GM18951 (cell line): ENCODE data around the gene UQCRH.

Source experiments
- POLR2A ChIP-seq: IDR thresholded peaks from 4 replicates; pipeline ENCODE4 v1.6.1; 2011; ENCODE audit warnings: mild to moderate bottlenecking; ENCODE audit not compliant: insufficient read length, insufficient read depth; ENCODE audit errors: extremely low read depth
- in situ Hi-C: fragments of 300-500 bp; cut with MboI; formaldehyde crosslinking; loops from one replicate; pipeline ENCODE4 v1.12.0; 2022; ENCODE audit warnings: low sequenced_read_pairs, mixed read lengths, inconsistent platforms; ENCODE audit not compliant: unreplicated experiment

The UQCRH gene

DNA sequence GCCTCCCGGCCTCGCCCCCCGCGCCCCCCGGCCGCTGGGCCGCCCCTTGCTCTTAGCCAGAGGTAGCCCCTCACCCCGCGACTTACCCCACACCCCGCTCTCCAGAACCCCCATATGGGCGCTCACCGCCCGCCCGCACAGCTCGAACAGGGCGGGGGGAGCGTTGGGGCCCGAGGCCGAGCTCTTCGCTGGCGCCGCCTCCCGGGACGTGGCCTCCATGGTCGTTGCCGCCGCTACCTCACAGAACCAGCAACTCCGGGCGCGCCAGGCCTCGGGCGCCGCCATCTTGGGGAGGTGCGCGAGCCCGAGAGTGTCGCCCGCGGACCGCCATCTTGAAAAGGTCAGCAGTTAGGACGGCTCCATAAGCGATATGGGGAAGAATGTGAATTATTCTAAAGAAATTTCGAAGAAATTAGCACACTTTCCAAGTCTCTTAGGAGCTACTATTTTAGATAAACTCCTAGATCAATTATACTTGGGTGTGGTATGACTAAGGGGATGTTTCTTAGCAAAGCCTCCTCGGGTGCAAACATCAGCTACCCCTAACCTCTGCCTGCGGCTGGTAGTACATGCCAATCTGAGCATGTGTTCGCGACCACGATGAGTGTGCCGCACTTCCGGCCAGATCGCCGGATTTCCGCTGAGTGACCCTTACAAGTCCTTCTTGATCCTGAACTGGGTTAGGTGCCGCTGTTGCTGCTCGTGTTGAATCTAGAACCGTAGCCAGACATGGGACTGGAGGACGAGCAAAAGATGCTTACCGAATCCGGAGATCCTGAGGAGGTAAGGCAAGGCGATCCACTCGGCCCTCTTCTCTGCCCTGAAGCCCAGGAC, at the start of gene UQCRH, which contains the start of gene LRRC41:
UQCRH (plus strand) TSS at position 661 of the 834 bp plus-strand sequence; CDS start at position 730, 69 bp downstream.
LRRC41 (minus strand) TSS at position 579 of the 834 bp plus-strand sequence; CDS start at position 285, 294 bp downstream.
- peak; percentile 74 for TF ChIP-seq POLR2A
- in situ Hi-C loops, result no loop called here

GRCh38 chr1:46254668-46255067, 48.8 kb upstream of the UQCRH start:
- no peak for TF ChIP-seq POLR2A
- in situ Hi-C loops, result no loop called here

DNA sequence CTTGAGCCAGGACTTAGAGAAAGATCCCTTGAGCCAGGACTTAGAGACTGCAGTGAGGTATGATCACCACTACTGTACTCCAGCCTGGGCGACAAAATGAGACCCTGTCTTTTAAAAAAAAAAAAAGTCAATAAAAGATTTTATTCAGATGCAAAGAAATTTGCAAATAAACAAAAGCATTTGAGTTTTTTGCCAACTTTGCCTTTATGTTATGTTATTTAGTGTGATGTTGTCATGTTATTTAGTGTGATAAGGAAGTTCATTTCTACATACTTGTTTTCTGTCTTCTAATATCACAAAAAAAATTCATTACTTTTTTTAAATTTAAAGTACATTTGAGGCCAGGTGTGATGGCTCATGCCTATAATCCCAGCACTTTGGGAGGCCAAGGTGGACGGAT, 47.0 kb upstream of the UQCRH start:
- in situ Hi-C loops, result no loop called here

DNA sequence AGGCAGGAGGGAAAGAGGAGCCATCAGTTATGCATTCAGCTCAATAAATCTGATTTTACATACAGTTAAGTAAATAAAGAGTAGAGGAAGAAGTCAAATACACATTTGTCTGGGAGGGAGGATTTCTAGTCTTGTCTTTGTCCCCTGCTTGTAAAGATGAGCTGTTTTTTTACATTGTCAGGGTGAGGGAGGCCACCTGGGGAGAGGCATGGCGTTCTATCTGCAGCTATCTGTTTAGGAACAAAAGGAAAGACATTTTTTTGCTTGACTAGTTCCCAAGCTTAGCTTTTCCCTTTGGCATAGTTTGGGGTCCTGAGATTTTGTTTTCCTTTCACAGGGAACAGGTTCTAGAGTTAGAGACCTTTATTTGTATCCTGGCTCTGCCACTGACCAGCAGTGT, 41.0 kb upstream of the UQCRH start:
- in situ Hi-C loops, result no loop called here
- TF ChIP-seq POLR2A, result no peak

More for the DNA sequence above, 47.0 kb upstream of the UQCRH start:
- TF ChIP-seq POLR2A, result no peak

GRCh38 chr1:46263146-46263545, 40.4 kb upstream of the UQCRH start:
- in situ Hi-C loops, result no loop called here

GRCh38 chr1:46268578-46268977, 34.9 kb upstream of the UQCRH start:
- in situ Hi-C loops, result no loop called here

More at GRCh38 chr1:46263146-46263545, 40.4 kb upstream of the UQCRH start:
- no peak for TF ChIP-seq POLR2A

DNA sequence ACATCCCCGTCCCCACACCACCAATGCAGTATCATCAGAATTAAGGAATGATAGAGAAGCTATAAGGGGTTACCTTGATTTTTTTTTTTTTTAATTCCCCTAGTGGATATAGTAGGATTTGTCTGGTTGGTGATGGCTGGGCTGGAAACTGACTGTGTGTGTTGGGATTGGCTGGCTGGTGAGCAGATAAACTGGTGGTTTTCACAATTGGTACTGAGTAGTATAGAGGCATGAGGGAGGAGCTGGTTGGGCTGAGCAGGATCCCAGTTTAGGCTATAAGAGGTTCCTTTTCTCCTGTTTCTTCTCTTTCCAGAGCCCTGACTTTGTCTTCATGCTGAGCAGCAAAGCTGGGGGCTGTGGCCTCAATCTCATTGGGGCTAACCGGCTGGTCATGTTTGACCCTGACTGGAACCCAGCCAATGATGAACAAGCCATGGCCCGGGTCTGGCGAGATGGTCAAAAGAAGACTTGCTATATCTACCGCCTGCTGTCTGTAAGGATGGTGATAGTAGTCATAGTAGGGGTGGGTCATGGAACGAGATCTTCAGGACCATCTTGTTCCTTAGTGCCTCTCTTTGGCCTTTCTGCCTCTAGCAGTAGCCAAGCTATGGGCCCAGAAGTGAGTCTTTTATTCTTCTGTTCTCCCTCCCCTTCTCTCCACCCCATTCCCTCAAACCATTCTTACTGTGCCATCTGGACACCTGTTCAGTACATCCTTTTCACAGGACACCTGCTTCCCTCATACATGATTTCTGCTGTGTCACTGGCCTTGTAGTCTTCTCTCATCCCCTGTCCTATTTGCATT, 29.1 kb upstream of the UQCRH start:
- in situ Hi-C loops, result no loop called here
- TF ChIP-seq POLR2A, result peak; percentile 35

More at GRCh38 chr1:46268578-46268977, 34.9 kb upstream of the UQCRH start:
- no peak for TF ChIP-seq POLR2A

GRCh38 chr1:46275030-46275337, 28.5 kb upstream of the UQCRH start:
- no peak for TF ChIP-seq POLR2A
- in situ Hi-C loops, result no loop called here

DNA sequence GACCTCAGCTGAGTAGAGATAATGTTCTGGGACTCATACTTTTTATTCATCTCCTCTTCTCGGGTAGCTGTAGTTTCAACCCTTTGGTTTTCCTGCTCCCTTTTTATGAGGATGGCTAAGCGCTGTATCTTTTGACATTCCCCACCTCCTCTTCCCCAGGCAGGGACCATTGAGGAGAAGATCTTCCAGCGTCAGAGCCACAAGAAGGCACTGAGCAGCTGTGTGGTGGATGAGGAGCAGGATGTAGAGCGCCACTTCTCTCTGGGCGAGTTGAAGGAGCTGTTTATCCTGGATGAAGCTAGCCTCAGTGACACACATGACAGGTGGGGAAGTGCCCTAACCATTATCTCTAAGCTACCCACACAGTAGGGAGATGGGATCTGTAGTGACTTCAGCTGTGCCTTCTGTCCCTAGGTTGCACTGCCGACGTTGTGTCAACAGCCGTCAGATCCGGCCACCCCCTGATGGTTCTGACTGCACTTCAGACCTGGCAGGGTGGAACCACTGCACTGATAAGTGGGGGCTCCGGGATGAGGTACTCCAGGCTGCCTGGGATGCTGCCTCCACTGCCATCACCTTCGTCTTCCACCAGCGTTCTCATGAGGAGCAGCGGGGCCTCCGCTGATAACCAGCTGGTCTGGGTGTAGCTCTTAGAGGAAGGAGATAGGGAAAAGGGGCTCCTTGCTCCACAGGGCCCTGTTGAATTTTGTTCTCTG, 25.7 kb upstream of the UQCRH start:
- in situ Hi-C loops, result no loop called here
- no peak for TF ChIP-seq POLR2A

GRCh38 chr1:46278807-46279206, 24.7 kb upstream of the UQCRH start:
- TF ChIP-seq POLR2A, result no peak
- in situ Hi-C loops, result no loop called here

GRCh38 chr1:46280092-46280491, 23.4 kb upstream of the UQCRH start:
- no peak for TF ChIP-seq POLR2A
- in situ Hi-C loops, result no loop called here

DNA sequence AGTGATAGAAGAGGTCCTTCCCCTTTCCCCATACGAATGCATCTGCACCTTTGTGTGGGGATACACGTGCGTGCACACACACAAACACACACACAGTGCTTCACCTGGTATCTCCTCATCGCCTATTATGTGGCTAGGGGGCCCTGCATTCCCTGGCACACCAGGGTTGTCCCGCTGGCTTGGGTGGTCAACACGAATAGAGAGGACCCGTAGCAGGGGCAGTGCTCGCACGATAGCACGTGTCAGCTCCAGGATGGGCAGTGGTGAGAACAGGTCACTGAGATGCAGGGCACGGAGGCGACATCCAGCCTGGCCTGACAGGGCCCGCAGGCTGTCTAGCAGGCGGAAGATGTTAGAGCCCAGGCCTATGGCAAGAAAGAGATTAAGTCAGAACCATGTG, 22.5 kb upstream of the UQCRH start:
- in situ Hi-C loops, result no loop called here
- TF ChIP-seq POLR2A, result peak; percentile 24

DNA sequence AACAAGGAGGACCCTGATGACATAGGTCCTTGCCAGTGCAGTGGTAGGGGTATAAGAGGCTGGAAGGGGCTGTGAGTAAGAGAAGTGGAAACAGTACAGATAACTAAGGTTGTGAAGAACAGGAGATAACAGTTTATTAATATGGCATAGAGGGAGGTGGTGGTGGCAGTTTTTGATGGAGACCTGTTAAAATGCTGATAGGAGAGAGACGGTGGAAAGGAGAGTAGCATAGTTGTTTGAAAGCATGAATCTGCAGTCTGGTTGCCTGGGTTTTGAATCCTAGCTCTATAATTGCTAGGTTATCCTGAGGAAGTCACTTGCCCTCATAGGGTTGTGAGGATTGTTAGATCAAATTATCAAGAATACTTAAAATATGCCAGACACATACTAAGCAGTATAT, 19.4 kb upstream of the UQCRH start:
- in situ Hi-C loops, result no loop called here
- no peak for TF ChIP-seq POLR2A
